Hepatocyte (in vitro differentiated cells): ENCODE results near the gene PGD.

Experiments used
- CTCF ChIP-seq: fragments of 200-600 bp; sonication (generic); IDR thresholded peaks from 2 replicates; pipeline ENCODE4 v1.5.1; 2016; ENCODE audit warnings: antibody characterized with exemption, mild to moderate bottlenecking; ENCODE audit not compliant: poor library complexity
- EZH2phosphoT487 ChIP-seq: fragments of 200-600 bp; sonication (generic); IDR thresholded peaks from one replicate; pipeline ENCODE4 v1.6.1; 2018; ENCODE audit warnings: antibody characterized with exemption, mild to moderate bottlenecking, low read depth, moderate library complexity; ENCODE audit not compliant: unreplicated experiment, severe bottlenecking

- TF ChIP-seq CTCF (no peak), EZH2phosphoT487 (no peak)
Observed at GRCh38 chr1:10378081-10378841, 20.6 kb upstream of the PGD start.
